Muscle layer of duodenum (tissue), 2 donors: ENCODE data around the gene CDC42BPB.
A peak's percentile ranks its signal among the peaks of the same experiment; 100 is the strongest.
"Not testable (repeated sequence)": the region's sequence is repeated elsewhere in the genome, so short reads cannot be mapped to it uniquely, and the experiment has no call there.

ENCODE experiments used
- H3K27ac ChIP-seq: one replicate; pipeline ENCODE4 v1.7.0; 2013; ENCODE audit warnings: mild to moderate bottlenecking, low read length
- H3K27me3 ChIP-seq: one replicate; pipeline ENCODE4 v1.7.0; 2013; ENCODE audit warnings: low read depth, mild to moderate bottlenecking, control low read depth, low read length
- H3K36me3 ChIP-seq, 2 donors: one replicate each; pipeline ENCODE4 v1.7.0; 2013; ENCODE audit warnings: low read length in 2 of 2, control low read depth in 1 of 2, mild to moderate bottlenecking in 1 of 2; ENCODE audit not compliant: insufficient read depth in 2 of 2, control insufficient read depth in 1 of 2
- H3K4me1 ChIP-seq, 2 donors: one replicate each; pipeline ENCODE4 v1.7.0; 2013; ENCODE audit warnings: low read length in 2 of 2, mild to moderate bottlenecking in 2 of 2, control low read depth in 1 of 2, moderate library complexity in 1 of 2; ENCODE audit not compliant: insufficient read depth in 2 of 2, control insufficient read depth in 1 of 2
- H3K4me3 ChIP-seq, 2 donors: one replicate each; pipeline ENCODE4 v1.7.0; 2013; ENCODE audit warnings: low read length in 2 of 2, low read depth in 1 of 2, mild to moderate bottlenecking in 1 of 2
- H3K9me3 ChIP-seq, 2 donors: one replicate each; pipeline ENCODE4 v1.7.0; 2013; ENCODE audit warnings: low read length in 2 of 2, control low read depth in 1 of 2, mild to moderate bottlenecking in 1 of 2; ENCODE audit not compliant: control insufficient read depth in 1 of 2
- donor health status: healthy.

Gene CDC42BPB

DNA sequence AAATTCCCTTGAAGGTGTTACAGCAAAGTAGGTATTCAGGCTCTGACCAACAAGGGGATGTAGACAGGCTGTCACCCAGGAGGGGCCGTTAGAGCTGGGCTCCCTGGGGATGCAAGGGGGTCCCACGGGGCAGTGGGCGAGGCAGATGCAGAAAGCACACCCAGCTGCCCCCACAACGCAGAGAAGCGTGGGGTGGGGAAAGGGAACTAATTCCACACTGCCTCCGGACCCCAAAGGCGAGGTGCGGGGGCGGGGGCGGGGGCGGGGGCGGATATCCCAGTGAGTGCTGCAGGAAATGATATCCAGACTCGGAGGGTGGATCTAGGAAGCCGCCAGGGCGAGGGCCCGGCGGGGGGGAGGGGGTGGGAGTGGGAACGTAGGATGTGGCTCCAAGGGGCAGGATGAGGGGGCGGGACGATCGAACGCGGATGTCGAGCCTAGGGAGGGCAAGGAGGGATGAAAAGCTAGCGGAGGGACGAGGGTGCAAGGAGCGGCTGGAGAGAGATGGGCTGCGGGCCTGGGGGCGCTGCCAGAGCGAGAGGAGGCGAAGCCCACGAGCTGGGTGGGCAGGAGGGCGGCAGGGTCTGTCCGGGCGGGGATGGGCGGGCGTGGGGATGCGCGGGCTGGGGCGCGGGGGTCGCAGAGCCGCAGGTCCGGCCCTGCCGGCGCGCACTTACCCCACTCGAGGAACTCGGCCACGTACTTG is 874 bp downstream of the CDC42BPB start:
- H3K4me1 ChIP-seq = peaks cover 0 to 34% of the 10 kb centered on the region in 2 donors
- no peaks in the 10 kb centered on the region for H3K36me3 ChIP-seq
- peak overlapping the region; percentile 61 for H3K27ac ChIP-seq
- peak overlapping the region; percentile 70 to 80 for H3K4me3 ChIP-seq
- no peaks in the 10 kb centered on the region for H3K9me3 ChIP-seq
- no peaks in the 10 kb centered on the region for H3K27me3 ChIP-seq

DNA sequence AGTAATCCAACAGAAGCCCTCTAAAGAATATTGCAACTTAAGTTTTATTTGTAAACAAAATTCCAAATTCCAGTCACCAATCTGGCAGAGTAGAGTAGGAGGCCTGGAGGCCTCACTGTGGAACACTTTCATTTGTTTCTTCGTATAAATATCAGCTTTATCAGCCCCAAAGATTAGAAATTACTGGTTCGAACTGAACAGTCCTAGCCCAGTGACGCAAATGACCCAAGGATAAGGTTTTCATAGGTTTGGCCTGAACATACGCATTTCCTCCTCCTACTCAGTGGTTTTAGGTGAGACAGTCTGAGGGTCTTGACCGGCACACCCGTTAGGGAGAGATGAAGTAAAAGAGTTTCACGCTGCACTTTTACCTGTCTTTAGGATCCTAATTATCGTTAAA is 1.7 kb downstream of the CDC42BPB start:
- Histone ChIP-seq H3K9me3 (no peaks in the 10 kb centered on the region), H3K36me3 (no peaks in the 10 kb centered on the region), H3K4me3 (peak overlapping the region; percentile 70 to 80), H3K27me3 (no peaks in the 10 kb centered on the region), H3K27ac (peak overlapping the region; percentile 61), H3K4me1 (peaks cover 0 to 34% of the 10 kb centered on the region in 2 donors)

DNA sequence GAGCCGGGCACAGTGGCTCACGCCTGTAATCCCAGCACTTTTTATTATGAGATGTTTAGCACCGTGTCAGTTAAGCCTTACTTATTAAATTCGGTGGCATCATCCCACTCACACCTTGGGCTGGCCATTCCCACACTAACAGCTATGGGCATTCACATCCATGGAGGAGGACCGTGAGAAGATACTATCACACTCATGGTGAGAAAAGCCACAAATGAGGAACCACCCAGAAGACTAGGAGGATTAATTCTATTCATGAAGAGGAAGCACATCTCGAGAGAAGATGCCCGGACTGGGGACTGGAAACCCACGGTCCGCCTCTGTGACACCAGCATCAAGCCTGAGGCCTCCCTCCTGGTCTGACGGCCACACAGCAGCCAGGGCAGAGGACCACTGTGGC is 4.9 kb downstream of the CDC42BPB start:
- Histone ChIP-seq H3K4me3 (no peak overlapping the region), H3K4me1 (peaks cover 0 to 24% of the 10 kb centered on the region in 2 donors), H3K36me3 (no peaks in the 10 kb centered on the region), H3K9me3 (no peaks in the 10 kb centered on the region), H3K27me3 (no peaks in the 10 kb centered on the region), H3K27ac (no peak overlapping the region)

DNA sequence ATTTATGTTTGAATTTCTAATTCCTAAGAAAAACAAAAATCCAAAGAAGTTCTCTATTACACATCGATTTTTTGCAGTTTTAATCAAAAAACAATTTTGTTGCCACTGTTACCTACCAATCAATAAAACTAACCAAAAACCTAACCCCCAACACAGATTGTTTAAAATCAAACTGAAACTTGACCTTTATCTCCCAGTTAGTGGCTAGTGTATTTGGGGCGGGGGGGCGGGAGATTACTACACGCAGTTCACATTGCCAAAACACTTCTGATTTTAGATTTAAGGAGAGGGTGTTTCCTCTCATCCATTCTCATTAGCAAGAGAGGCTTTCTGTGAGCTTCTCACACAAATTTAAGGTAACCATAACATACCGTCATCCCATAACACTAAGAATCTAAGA is 6.4 kb downstream of the CDC42BPB start:
- Histone ChIP-seq H3K4me3 (no peak overlapping the region), H3K27me3 (no peaks in the 10 kb centered on the region), H3K4me1 (peaks cover 2 to 20% of the 10 kb centered on the region in 2 donors), H3K9me3 (no peaks in the 10 kb centered on the region), H3K27ac (no peak overlapping the region), H3K36me3 (no peaks in the 10 kb centered on the region)

DNA sequence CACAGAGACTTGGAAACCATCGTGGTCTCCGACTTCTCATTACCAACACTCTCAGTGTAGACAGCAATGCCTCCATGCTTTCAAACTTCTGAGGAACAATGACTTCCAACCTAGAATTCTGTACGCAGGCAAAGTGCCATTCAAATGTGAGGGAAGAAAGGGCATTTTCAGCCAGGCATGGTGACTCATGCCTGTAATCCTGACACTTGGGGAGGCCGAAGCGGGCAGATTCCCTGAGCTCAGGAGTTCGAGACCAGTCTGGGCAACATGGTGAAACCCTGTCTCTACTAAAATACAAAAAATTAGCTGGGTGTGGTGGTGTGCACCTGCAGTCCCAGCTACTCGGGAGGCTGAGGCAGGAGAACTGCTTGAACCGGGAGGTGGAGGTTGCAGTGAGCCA is 9.9 kb downstream of the CDC42BPB start:
- H3K36me3 ChIP-seq, H3K27ac ChIP-seq, H3K9me3 ChIP-seq, H3K4me3 ChIP-seq, H3K27me3 ChIP-seq: not testable (repeated sequence)
- H3K4me1 ChIP-seq = peaks cover 9 to 15% of the 10 kb centered on the region in 2 donors

DNA sequence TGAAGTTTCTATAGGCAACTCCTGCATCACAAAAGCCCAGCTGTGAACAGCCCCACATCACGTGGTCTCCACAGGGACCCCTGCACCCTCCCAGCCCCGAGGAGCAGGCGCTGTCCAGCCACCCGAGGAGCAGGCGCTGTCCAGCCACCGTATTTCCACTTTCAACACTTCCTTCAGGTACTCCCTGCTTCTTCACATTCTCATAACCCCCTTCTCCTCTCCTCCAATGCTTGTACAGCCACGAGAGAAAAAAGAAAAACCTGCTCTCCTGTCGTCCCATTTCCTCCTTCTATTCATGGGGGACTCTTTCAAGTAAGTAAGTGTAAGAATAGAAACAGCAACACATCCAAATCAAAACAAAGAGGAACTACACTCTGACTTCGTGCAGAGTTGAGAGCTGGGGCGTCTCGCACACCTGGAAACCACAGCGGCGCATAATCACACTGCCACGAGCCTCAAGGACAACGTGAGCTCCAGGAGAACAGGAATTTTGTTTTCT is 11.9 kb downstream of the CDC42BPB start:
- Histone ChIP-seq H3K4me1 (peaks cover 9 to 13% of the 10 kb centered on the region in 2 donors), H3K4me3 (no peak overlapping the region), H3K27me3 (no peaks in the 10 kb centered on the region), H3K36me3 (peaks cover 3 to 13% of the 10 kb centered on the region in 2 donors), H3K27ac (no peak overlapping the region), H3K9me3 (no peaks in the 10 kb centered on the region)

DNA sequence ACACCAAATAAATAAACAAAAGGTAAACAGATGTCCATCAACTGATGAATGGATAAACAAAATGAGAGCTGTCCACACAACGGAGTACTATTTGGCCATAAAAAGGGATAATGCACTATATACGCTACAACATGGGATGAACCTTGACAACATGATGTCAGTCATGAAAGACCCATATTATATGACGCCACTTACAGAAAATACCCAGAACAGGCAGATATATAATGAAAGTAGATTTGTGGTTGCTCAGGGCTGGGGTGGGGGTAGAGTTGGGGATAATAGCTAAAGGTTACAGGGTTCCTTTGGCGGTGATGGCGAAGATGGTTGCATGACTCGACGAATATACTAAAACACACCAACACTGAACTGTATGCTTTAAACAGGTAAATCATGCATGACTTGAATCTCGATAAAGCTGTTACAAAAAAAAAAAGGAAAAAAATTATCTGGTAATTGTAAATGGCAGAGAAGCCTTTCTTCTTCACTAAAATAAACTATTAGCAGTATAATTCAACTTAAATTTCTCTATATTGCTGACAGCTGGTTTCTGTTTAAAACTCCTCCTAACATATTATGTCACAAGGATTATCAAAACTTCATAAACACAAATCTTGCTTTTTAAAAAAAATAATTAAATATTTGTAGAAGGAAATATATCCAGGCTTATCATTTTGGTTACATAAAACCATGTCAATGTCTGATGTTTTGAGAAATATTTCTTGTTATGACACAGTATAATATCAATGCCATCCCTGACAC is 13.9 kb downstream of the CDC42BPB start:
- Histone ChIP-seq H3K27me3 (no peaks in the 10 kb centered on the region), H3K4me3 (no peak overlapping the region), H3K27ac (no peak overlapping the region), H3K36me3 (peaks cover 3 to 13% of the 10 kb centered on the region in 2 donors), H3K4me1 (peaks cover 9 to 10% of the 10 kb centered on the region in 2 donors), H3K9me3 (no peaks in the 10 kb centered on the region)

DNA sequence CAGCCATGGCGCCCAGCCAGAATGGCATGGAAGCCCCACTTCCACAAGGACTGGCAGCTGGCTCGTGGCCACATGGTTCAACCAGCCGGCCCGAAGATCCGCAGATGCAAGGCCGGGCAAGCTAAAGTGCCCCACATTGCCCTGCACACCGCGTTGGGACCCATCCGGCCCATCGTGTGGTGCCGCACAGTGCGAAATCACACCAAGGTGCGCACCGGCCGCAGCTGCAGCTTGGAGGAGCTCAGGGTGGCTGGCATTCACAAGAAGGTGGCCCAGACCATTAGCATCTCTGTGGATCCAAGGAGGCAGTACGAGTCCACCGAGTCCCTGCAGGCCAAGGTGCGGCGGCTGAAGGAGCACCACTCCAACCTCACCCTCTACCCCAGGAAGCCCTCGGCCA is 15.9 kb downstream of the CDC42BPB start:
- H3K36me3 ChIP-seq = peaks cover 3 to 13% of the 10 kb centered on the region in 2 donors
- H3K4me3 ChIP-seq = no peak overlapping the region
- peaks cover 9 to 10% of the 10 kb centered on the region in 2 donors for H3K4me1 ChIP-seq
- no peak overlapping the region for H3K27ac ChIP-seq
- no peaks in the 10 kb centered on the region for H3K27me3 ChIP-seq
- H3K9me3 ChIP-seq = no peaks in the 10 kb centered on the region

DNA sequence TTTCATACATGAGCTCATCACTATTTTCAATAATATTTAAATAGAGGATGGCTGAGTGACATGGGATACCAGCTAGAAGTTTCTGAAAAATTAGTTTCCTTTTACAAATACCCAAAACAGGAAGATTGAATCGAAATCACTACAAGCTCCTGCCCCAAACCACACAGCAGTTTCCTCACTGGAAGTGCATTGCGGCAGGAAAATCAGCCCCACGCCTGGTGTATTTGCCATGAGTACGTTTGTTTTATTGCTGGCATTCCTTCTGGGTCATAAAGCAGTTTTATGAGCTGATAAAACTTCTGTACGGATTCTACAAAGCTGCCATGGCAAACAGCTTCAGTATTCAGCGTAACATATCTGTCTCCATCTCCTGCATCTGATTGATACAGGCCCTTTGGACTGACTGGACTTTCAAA is 23.7 kb downstream of the CDC42BPB start:
- no peaks in the 10 kb centered on the region for H3K36me3 ChIP-seq
- peaks cover 2 to 4% of the 10 kb centered on the region in 2 donors for H3K4me1 ChIP-seq
- H3K9me3 ChIP-seq = no peaks in the 10 kb centered on the region
- no peak overlapping the region for H3K27ac ChIP-seq
- H3K4me3 ChIP-seq = no peak overlapping the region
- H3K27me3 ChIP-seq = no peaks in the 10 kb centered on the region

DNA sequence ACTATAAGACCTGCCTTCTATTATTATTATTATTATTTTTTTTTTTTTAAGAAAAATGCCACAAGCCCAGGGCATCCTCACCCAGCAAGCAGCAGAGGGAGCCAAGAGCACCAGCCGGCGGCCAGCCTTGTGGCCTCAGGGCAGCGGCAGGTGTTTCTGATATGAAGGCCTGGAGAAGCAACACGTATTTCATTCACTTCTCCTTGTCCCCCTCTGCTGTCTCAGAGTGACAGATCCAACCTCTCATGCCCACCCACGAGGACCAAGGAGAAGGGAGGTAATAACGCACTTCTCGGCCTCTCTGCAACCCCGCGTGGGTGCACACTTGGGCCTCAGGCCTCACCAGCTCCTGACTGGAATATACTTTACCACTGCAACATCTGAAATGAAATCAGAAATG is 25.4 kb downstream of the CDC42BPB start:
- peaks cover 4 to 8% of the 10 kb centered on the region in 2 donors for H3K4me1 ChIP-seq
- H3K27me3 ChIP-seq = no peaks in the 10 kb centered on the region
- no peak overlapping the region for H3K4me3 ChIP-seq
- no peaks in the 10 kb centered on the region for H3K36me3 ChIP-seq
- H3K27ac ChIP-seq = no peak overlapping the region
- H3K9me3 ChIP-seq = no peaks in the 10 kb centered on the region

DNA sequence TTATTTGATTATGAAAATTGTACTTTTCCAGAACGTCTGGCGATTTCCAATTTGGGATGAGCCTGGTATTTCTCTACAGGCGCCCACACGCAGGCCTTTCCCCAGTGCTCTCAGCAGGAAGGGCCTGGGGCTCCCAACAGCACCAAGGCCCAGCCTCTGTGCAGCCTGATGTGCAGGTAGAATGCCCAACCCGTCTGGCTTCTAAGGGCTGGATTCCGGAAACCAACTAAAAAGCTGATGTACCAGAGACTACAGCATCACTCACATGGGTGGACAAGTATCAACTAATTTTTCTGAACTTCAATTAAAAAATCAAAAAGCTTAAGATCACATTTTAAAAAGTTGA is 25.8 kb downstream of the CDC42BPB start:
- Histone ChIP-seq H3K27ac (no peak overlapping the region), H3K27me3 (no peaks in the 10 kb centered on the region), H3K9me3 (no peaks in the 10 kb centered on the region), H3K4me1 (peaks cover 4 to 8% of the 10 kb centered on the region in 2 donors), H3K36me3 (no peaks in the 10 kb centered on the region), H3K4me3 (no peak overlapping the region)
